GM18519 (cell line): Measurements from ENCODE around the gene KRTAP21-1.
"Not testable (repeated sequence)": the region's sequence is repeated elsewhere in the genome, so short reads cannot be mapped to it uniquely, and the experiment has no call there.

ENCODE experiments used
- ATAC-seq: cut with Tn5 transposase; IDR thresholded peaks from one replicate; pipeline ENCODE4 v1.9.1; 2021; ENCODE audit warnings: mild to moderate bottlenecking, moderate library complexity; ENCODE audit not compliant: unreplicated experiment, low FRiP score

KRTAP21-1 gene

GRCh38 chr21:30755328-30755727, at the start of gene KRTAP21-1:
Gene KRTAP21-1, minus strand, starts transcription at chr21:30755428. Its CDS starts 50 bp downstream, at chr21:30755378.
- ATAC-seq, result not testable (repeated sequence)

- ATAC-seq, result no peak
Observed at GRCh38 chr21:30800605-30801004, 45.4 kb upstream of the KRTAP21-1 start.

DNA sequence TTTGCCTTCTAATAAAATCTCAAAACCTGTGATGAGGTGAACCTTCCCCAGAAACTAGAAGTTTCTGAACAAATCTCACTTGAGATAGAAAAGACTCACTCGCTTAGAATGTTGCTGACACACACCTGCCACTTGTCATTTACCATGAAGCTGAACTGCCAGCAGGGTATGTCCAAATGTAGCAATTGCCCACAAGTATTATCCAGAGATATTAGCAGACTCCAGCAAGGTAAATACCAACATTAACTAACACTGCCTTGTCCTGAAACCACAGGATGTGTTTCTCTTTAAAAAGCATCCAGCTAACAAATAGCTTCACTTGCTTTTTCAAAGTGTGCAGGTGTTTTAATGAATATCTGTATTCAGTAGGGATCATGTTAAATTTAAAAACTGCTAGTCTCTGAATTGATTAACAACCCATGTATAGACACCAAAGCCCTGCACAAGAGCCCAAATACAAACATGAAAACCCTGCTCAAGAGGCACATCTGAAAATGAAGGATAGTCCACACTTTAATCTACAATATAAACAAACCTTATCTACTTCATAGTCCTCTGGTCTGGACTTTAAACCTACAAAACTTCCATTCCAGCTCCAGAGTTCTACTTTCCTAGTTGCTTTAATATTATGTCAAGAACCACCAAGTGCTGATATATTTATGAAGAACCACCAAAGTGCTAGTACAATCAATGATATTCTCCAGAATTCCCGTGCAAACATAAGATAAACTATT, 38.5 kb upstream of the KRTAP21-1 start:
- no peak for ATAC-seq

DNA sequence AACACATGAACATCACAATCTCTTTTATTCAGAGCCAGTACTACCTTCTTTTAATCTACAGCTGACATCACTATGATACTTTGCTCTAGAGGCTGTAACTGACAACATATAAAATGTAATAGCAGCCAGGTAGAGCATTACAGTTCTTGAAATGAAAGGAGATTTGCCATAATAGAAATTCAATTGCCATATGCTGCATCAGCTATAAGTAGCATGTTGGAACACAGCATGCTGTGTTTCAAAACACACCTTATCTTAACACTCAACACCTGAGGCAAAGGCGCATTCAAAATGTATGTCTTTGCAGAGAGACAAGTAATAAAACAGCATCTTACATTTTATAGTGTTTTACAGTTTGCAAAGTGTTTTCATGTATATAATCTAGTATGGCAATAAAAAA, 24.0 kb upstream of the KRTAP21-1 start:
- no peak for ATAC-seq

- no peak for ATAC-seq
Observed at GRCh38 chr21:30769724-30770431, 14.7 kb upstream of the KRTAP21-1 start.

GRCh38 chr21:30760776-30761175, 5.5 kb upstream of the KRTAP21-1 start:
- ATAC-seq, result no peak

GRCh38 chr21:30758306-30758705, 3.1 kb upstream of the KRTAP21-1 start:
- ATAC-seq, result no peak

GRCh38 chr21:30747159-30747558, 8.1 kb downstream of the KRTAP21-1 start, which contains the start of gene KRTAP21-2:
Gene KRTAP21-2, minus strand, starts transcription at chr21:30747259. Its CDS starts 57 bp downstream, at chr21:30747202.
- no peak for ATAC-seq

DNA sequence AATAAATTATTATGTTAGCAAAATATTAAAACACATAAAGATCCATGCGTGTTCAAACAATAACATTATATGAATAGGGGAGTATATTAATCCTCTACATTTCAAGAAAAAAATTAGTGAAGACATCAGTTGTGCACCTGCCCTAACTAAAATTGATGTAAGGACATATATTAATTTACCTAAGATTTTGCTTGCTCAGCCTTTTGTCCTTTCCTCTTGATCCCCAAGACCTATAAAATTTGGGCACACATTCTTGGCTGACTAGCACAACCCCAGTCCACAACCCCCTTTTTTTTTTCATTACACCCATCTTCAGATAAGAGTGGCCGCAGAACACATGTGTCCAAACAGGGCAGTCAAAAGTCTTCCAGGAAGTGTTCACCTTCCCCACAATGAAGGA, 14.8 kb downstream of the KRTAP21-1 start:
- ATAC-seq, result no peak

DNA sequence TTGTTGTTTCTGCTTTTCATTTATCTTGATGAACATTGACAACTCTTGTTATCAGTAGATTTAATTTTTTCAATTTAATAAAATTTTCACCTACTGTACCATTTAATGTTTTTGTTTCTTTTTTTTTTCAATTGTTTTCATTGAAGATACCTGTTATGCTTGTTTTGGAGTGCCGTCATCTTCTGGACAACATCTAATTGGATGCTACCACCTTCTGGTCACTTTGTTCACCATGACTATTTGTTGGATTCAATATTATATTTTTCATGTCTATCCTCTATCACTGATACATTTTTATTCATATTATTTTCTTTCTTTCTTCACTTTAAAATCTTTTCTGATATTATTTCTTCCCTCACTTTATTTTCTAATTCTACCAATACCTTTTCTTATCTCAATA, 22.2 kb downstream of the KRTAP21-1 start:
- no peak for ATAC-seq

DNA sequence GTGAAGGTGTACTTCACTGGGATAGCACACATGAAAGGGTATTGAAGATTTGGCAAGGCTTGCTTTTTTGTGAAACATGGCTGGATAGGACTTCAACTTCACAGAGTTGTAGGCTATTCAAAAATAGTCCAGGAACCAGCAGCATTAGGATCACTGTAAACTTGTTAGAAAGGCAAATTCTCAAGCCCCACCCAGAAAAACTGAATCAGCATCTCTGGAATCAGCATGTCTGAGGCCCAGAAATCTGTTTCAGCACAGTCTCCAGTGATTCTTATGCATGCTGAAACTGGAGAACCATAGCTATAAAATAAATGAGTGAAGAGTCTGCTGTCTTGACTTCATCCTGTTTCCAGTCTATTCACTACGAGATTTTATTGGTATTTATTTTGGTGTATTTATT, 28.5 kb downstream of the KRTAP21-1 start:
- no peak for ATAC-seq

DNA sequence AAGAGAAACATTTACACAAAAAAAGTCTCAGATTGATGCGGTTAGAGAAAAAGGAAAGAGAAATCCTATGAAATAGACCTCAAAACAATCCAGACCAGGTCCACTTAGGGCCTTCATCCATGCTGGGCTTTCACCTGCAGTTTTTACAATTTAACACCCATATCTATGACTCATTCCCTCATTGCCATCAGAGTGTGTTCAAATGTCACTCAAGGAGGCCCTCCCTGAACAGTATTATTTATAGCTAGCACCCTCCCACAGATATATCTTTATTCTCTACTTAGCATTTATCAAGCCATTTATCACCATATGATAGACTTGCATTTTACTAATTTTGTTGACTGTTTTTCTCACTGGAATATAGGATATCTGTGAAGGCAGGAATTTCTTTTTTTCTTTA, 35.8 kb downstream of the KRTAP21-1 start:
- ATAC-seq, result no peak

- ATAC-seq, result no peak
Observed at GRCh38 chr21:30718239-30718909, 36.9 kb downstream of the KRTAP21-1 start, which contains the start of gene KRTAP21-3. Gene KRTAP21-3, minus strand, starts transcription at chr21:30718777. Its CDS starts 18 bp downstream, at chr21:30718759.

DNA sequence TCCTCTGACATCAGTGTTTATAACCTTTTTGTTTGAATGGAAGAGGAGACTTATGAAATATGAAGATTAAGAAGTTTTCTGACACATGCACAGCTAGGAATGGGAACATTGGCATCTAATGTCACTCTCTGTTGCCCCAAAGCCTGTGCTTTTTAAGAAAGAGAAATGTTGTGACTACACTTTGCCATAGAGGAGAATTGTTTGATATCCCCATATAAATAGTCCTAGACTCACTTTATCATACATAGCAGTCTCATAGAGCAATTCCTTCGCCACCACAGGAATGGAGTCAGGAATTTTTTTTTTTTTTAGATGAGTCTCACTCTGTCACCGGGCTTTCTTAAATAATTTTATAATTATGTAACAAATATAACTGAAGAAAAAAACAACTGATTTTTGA, 38.1 kb downstream of the KRTAP21-1 start:
- no peak for ATAC-seq

DNA sequence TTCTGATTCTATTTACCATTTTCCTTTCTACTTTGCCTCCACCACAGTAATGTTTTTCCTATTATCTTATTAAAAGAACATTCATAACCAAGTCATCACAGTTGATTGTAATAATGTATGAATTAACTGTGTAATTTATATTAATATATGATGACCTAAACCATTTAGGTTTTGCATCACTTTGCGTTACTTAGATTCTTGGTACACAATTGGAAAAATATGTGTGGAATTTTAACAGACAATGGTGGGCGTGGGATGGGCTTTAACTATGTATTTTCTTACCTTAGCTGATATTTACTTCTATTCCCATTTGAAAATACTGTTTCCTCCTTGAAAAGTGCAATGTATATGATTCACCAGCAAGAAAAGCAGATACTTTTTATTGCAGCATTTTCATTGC, 40.3 kb downstream of the KRTAP21-1 start:
- no peak for ATAC-seq

GRCh38 chr21:30714456-30714855, 40.8 kb downstream of the KRTAP21-1 start:
- no peak for ATAC-seq

GRCh38 chr21:30713766-30714165, 41.5 kb downstream of the KRTAP21-1 start:
- no peak for ATAC-seq

GRCh38 chr21:30710499-30710898, 44.7 kb downstream of the KRTAP21-1 start:
- no peak for ATAC-seq

- ATAC-seq, result no peak
Observed at GRCh38 chr21:30707409-30707808, 47.8 kb downstream of the KRTAP21-1 start.
